Ascending aorta (tissue), 2 donors: ENCODE measurements around the gene CREG1. TPM values are rescaled to one million over a fixed set of nuclear protein-coding genes. Genes with fewer than 3 reads are reported as not detected.

ENCODE experiments used
- DNase-seq, 2 donors: peaks; one replicate each; pipeline ENCODE4 v3.0.0-alpha.2; 2019; ENCODE audit warnings: low spot score in 2 of 2
- H3K27ac ChIP-seq, 2 donors: fragments of 200-600 bp; sonication (generic); one replicate each; pipeline ENCODE4 v1.5.1; 2016 to 2017; ENCODE audit warnings: mild to moderate bottlenecking in 1 of 2
- H3K27me3 ChIP-seq: fragments of 200-600 bp; sonication (generic); one replicate; pipeline ENCODE4 v1.5.1; 2017
- H3K36me3 ChIP-seq, 2 donors: fragments of 200-600 bp; sonication (generic); one replicate each; pipeline ENCODE4 v1.5.1; 2016
- H3K4me1 ChIP-seq, 2 donors: fragments of 200-600 bp; sonication (generic); one replicate each; pipeline ENCODE4 v1.5.1; 2016 to 2017; ENCODE audit warnings: mild to moderate bottlenecking in 1 of 2
- H3K4me3 ChIP-seq, 2 donors: fragments of 200-600 bp; sonication (generic); one replicate each; pipeline ENCODE4 v1.5.1; 2016 to 2017; ENCODE audit warnings: mild to moderate bottlenecking in 1 of 2
- H3K9me3 ChIP-seq, 2 donors: fragments of 200-600 bp; sonication (generic); one replicate each; pipeline ENCODE4 v1.5.1; 2016
- CTCF ChIP-seq, 3 experiments: fragments of 200-600 bp in 2 of 3; fragments of 450-650 bp in 1 of 3; sonication (generic) in 2 of 3; IDR thresholded peaks; one replicate each; pipeline ENCODE4 v1.5.1; 2016 to 2019; ENCODE audit warnings: antibody characterized with exemption in 3 of 3, mild to moderate bottlenecking in 1 of 3, moderate library complexity in 1 of 3
- intact Hi-C: fragments of 100-400 bp; cut with DNase I; formaldehyde crosslinking; loops from one replicate; pipeline ENCODE4 v1.15.1; 2023
- total RNA-seq: library from RNA; depleted of rRNA; stranded (reverse); fragments of >200 nt; gene quantifications from one replicate; pipeline ENCODE4 v1.1.0, GENCODE V29; 2016

The CREG1 gene
- total RNA-seq, 1 donor from 2014 or later, result 170 TPM

- no peaks in the 10 kb centered on the region for H3K36me3 ChIP-seq
- peaks cover 0 to 7% of the 10 kb centered on the region in 2 donors for H3K9me3 ChIP-seq
- intact Hi-C loops, result no loop called here
- H3K4me3 ChIP-seq, result no peak overlapping the region
- no peak for DNase-seq
- no peak overlapping the region for H3K27ac ChIP-seq
- no peaks in the 10 kb centered on the region for H3K27me3 ChIP-seq
- H3K4me1 ChIP-seq, result no peaks in the 10 kb centered on the region
- TF ChIP-seq CTCF (IDR thresholded peaks at IDR 0.05), result no peak
Observed at GRCh38 chr1:167524651-167525050, 28.9 kb downstream of the CREG1 start.

- no peak for TF ChIP-seq CTCF (IDR thresholded peaks at IDR 0.05)
- Histone ChIP-seq H3K27me3 (no peaks in the 10 kb centered on the region), H3K27ac (no peak overlapping the region), H3K4me1 (no peaks in the 10 kb centered on the region), H3K4me3 (no peak overlapping the region), H3K9me3 (peaks cover 0 to 7% of the 10 kb centered on the region in 2 donors), H3K36me3 (no peaks in the 10 kb centered on the region)
- no peak for DNase-seq
- intact Hi-C loops, result no loop called here
Observed at GRCh38 chr1:167522246-167522645, 31.3 kb downstream of the CREG1 start.

GRCh38 chr1:167520711-167521206 lies 32.8 kb downstream of the CREG1 start:
- no peak for TF ChIP-seq CTCF (IDR thresholded peaks at IDR 0.05)
- Histone ChIP-seq H3K4me1 (no peaks in the 10 kb centered on the region), H3K27me3 (no peaks in the 10 kb centered on the region), H3K4me3 (no peak overlapping the region), H3K9me3 (peaks cover 0 to 7% of the 10 kb centered on the region in 2 donors), H3K27ac (no peak overlapping the region), H3K36me3 (no peaks in the 10 kb centered on the region)
- intact Hi-C loops, result no loop called here
- DNase-seq, result no peak

GRCh38 chr1:167518331-167518700 lies 35.2 kb downstream of the CREG1 start, which contains the start of gene CD247:
Gene CD247, minus strand, starts transcription at chr1:167518529. Its CDS starts 64 bp downstream, at chr1:167518465.
- intact Hi-C loops, result no loop called here
- H3K9me3 ChIP-seq, result no peaks in the 10 kb centered on the region
- DNase-seq, result no peak
- no peak for TF ChIP-seq CTCF (IDR thresholded peaks at IDR 0.05)
- no peaks in the 10 kb centered on the region for H3K36me3 ChIP-seq
- H3K27ac ChIP-seq, result no peak within 1 kb of the TSS
- no peak within 1 kb of the TSS for H3K4me3 ChIP-seq
- H3K27me3 ChIP-seq, result no peaks in the 10 kb centered on the region
- H3K4me1 ChIP-seq, result no peaks in the 10 kb centered on the region

GRCh38 chr1:167517535-167518330 lies 35.8 kb downstream of the CREG1 start:
- H3K4me3 ChIP-seq, result no peak overlapping the region

More at GRCh38 chr1:167517535-167518330, 35.8 kb downstream of the CREG1 start:
- H3K27me3 ChIP-seq, result no peaks in the 10 kb centered on the region
- no peak for DNase-seq
- intact Hi-C loops, result no loop called here
- H3K36me3 ChIP-seq, result no peaks in the 10 kb centered on the region
- H3K9me3 ChIP-seq, result no peaks in the 10 kb centered on the region
- H3K27ac ChIP-seq, result no peak overlapping the region
- no peak for TF ChIP-seq CTCF (IDR thresholded peaks at IDR 0.05)
- H3K4me1 ChIP-seq, result no peaks in the 10 kb centered on the region
